Measurements from ENCODE around the gene DEFB124.
A peak's percentile ranks its signal among the peaks of the same experiment; 100 is the strongest.

The DEFB124 gene

DNA sequence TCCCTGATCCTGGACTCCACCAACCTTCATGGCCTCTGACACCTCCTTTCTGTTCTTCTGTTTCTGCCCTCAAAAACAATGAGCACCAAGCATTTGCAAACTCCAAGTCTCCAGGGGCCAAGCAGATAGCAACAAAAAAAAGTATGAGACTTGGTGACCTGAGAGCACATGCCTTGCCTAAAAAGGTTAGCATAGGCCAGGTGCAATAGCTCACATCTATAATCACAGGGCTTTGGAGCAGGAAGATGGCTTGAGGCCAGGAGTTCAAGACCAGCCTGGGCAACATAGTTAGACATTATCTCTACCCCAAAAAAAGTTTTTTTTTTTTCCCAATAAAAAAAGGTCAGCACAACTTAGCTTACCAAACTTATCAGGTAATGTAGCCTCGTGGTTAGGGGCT is 25.6 kb upstream of the DEFB124 start:
- DNase-seq (ENCODE audit: insufficient read length, low spot score) = no peak
- no peak for FAIRE-seq
- TF ChIP-seq POLR2A (IDR thresholded peaks at IDR 0.05; ENCODE audit: low read depth, low read length) = no peak

DNA sequence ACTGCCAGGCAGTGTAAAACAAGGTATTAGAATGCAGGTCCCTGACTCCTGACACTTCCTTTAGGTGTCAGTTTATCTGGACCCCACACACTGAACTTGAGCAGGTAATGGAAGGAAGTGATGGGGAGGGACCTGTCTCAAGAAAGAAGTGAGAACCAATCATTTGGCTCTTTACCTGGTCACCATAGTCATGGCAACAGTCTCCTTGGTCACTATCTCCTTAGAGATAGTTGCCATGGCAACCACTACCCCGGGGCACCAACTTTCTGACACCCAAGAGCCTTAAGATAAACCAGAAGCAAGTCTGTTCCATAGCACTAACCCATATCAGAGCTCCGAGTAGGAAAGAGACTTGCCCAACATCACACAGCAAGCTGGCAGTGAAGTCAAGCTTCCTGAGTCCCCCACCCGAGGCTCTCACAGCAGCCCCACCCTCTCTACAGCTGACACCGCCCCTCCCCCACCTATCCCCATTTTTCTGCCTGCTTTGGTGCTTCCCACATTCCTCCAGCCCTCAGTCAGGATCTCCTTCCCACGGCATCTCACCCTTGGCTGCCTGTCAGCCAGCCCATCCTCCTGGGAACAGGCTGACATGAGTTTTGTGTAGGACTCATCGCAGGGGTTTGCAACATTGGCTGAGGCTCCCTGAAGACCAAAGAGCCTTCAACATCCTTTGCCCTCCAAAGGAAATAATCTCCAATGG is 23.1 kb upstream of the DEFB124 start:
- TF ChIP-seq POLR2A (IDR thresholded peaks at IDR 0.05; ENCODE audit: low read depth, low read length) = no peak
- DNase-seq (ENCODE audit: insufficient read length, low spot score) = no peak
- FAIRE-seq = no peak

DNA sequence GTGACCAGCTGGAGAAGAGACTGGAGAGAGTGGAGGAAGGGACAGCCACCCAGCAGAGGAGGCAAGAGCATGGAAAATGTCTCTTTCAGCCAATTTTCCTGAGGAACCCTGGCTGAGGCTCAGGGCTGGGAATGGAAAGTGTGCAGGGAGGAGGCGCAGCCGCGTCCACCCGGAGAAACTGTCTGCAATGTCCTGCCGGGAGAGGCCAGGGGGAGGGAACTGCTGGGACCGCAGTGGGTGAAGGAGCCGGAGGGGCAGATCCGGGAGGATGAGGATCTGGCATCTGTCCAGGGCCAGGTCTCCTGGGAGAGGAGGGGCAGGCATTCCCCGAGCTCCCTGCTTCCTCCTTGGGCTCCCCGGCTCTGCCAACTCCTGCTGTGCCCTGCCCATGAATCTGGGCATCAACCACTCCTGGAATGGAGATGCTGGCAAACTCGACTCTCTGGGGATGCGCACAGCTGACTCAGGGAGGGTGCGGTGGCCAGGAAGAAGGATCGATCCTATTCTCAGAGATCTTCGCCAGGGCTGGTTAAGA is 21.9 kb upstream of the DEFB124 start:
- peak; percentile 56 for DNase-seq (ENCODE audit: insufficient read length, low spot score)
- FAIRE-seq = no peak

DNA sequence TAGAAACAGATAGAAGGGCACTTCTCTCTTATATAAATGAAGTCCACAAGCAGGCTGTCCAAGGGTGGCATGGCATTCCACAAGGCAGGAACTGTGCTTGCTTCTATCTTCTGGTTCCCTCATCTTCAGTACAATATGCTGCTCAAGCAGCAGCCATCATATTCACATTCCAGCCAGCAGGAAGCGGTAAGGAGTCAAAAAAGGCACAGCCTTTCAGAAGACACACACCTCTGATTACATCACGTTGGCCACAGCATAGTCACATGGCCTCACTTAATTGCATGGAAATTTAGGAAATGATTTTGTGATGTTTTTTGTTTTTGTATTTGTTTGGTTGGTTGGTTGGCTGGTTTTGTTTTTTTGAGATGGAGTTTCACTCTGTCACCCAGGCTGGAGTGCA is 19.2 kb upstream of the DEFB124 start:
- no peak for TF ChIP-seq POLR2A (IDR thresholded peaks at IDR 0.05; ENCODE audit: low read depth, low read length)
- FAIRE-seq (no peak), DNase-seq (ENCODE audit: insufficient read length, low spot score) (peak; percentile 50)

More for the DNA sequence above, 21.9 kb upstream of the DEFB124 start:
- 0 out of 2 replicates have a peak, but pooled peaks have one; percentile 5 for TF ChIP-seq POLR2A (IDR thresholded peaks at IDR 0.05; ENCODE audit: low read depth, low read length)

DNA sequence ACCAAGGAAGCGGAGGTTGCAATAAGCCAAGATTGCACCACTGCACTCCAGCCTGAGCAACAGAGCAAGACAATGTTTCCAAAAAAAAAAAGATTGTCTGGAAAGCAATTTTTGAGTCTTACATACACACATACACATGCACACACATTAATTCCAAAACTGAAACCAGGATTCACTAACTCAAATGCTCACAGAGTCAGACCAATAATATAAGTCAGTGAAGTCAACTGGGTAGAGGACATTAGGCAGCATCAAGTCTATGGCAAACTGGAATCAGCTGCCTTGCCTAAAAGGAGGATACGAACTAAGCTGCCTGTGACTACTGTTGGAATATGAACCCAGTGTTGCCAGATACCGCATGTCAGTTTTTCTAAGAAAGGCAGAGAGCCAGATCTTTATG is 15.8 kb upstream of the DEFB124 start:
- TF ChIP-seq POLR2A (IDR thresholded peaks at IDR 0.05; ENCODE audit: low read depth, low read length) = no peak
- no peak for FAIRE-seq
- DNase-seq (ENCODE audit: insufficient read length, low spot score) = no peak

DNA sequence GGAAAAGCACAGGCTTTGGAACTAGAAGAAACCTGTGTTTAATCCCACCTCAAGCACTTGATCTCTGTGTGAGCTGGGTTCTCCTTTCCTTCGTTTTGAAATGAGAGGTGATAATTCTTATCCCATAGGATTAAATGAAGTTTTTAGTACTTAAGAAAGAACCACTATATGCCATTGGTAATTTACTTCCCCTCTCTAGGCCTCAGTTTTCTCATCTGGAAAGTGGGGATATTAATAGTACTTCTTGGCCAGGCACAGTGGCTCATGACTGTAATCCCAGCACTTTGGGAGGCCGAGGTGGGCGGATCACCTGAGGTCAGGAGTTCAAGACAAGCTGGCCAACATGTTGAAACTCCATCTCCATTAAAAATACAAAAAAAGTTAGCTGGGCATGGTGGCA is 14.2 kb upstream of the DEFB124 start:
- FAIRE-seq = no peak
- DNase-seq (ENCODE audit: insufficient read length, low spot score) = no peak
- no peak for TF ChIP-seq POLR2A (IDR thresholded peaks at IDR 0.05; ENCODE audit: low read depth, low read length)

DNA sequence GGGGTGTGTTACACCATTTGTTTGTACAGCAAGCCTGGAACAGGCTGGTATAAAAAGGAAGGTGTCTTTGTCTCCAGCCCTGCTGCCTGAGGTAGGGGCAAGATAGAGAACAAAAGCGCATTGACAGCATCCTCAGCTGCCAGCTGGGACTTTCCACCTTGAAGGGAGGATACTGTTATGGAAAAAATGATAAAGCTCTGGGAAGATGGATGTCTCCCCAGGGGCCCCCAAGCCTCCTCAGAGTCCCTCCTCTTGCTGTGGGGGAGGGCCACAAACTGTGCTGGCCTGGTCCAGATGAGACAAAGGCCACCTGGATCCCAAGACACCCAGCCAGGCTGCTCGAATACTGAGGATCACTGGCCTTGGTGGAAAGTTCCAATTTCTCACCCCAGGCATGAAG is 13.2 kb upstream of the DEFB124 start:
- no peak for TF ChIP-seq POLR2A (IDR thresholded peaks at IDR 0.05; ENCODE audit: low read depth, low read length)
- DNase-seq (ENCODE audit: insufficient read length, low spot score) (no peak), FAIRE-seq (no peak)

DNA sequence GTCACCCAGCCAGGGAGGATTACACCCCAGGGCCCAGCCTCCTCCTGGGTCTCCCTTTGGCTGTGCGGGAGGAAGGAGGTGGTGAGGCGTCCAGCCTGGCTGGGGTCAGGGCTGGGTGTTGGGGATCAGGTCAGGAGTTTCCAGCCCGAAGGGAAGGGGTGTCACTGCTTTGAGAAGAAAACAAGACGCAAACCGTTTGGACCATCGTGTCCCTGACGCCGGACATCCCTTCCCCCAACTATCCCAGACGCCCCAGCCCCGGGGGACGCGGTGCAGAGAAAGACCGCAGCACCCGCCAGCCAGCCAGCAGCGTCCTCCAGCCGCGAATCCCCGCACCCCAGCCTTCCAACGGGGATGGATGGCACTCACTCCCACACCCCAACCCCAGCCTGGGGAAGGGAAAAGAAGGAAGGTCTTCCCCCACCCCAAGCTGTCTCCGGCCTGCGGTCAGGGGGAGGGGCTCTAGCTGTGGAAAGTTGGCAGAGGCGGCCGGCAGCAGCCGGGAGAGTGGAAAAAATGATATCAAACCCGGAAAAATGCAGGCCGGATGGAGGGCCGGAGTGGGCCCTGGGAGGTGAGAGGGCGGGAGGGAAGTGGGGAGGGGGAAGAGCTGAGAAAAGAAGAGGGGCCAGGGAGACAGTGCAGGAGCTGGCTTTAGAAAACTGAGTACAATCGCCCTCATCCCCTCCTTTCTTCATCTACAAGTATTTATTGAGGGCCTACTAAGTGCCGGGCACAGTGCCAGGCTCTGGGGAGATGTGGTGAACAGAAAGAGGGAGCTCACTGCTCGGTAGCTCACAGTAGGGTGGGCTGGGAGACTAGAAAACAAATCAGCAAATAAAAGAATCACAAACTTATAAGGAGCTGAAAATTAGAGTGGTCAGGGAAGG is 10.8 kb upstream of the DEFB124 start:
- no peak for TF ChIP-seq POLR2A (IDR thresholded peaks at IDR 0.05; ENCODE audit: low read depth, low read length)
- DNase-seq (ENCODE audit: insufficient read length, low spot score) = no peak
- FAIRE-seq = no peak

DNA sequence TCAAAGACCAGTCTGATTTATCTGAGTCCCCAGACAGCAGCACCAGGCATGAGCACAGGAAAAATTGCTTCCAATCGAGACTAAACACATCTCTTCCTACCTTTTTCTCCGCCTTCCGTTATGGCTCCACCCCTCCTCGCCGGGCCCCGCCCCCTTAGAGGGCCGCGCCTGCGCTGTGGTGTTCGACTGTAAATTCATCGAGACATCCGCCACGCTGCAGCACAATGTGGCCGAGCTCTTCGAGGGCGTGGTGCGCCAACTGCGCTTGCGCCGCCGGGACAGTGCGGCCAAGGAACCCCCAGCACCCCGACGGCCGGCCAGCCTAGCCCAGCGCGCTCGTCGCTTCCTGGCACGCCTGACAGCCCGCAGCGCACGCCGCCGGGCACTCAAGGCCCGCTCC is 9.1 kb upstream of the DEFB124 start:
- no peak for DNase-seq (ENCODE audit: insufficient read length, low spot score)
- no peak for TF ChIP-seq POLR2A (IDR thresholded peaks at IDR 0.05; ENCODE audit: low read depth, low read length)

DNA sequence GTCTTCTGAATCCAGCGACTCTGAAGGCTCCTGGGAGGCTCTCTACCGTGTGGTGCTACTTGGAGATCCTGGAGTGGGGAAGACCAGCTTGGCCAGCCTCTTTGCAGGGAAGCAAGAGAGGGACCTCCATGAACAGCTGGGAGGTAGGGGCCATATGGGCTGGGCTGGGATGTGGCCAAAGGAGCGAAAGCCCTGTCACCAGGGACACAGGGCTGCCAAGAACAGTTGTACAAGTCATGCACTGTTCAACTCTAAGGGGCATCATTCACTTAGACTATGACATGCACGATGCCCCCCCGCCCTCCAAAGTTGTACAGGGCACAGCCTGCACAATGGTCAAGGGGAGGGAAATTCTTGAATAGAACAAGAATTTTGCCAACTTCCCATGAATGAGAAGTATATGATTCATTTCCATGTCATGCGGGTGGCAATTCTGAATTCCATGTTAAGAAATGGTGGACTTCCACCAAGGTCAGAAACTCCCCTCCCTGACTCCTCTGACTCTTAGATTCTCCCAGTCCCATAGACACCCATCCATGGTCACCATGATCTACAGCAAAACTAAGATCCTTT is 1.8 kb upstream of the DEFB124 start:
- no peak for FAIRE-seq
- TF ChIP-seq POLR2A (IDR thresholded peaks at IDR 0.05; ENCODE audit: low read depth, low read length) = no peak
- peak; percentile 40 for DNase-seq (ENCODE audit: insufficient read length, low spot score)

More for the DNA sequence above, 9.1 kb upstream of the DEFB124 start:
- FAIRE-seq = no peak

DNA sequence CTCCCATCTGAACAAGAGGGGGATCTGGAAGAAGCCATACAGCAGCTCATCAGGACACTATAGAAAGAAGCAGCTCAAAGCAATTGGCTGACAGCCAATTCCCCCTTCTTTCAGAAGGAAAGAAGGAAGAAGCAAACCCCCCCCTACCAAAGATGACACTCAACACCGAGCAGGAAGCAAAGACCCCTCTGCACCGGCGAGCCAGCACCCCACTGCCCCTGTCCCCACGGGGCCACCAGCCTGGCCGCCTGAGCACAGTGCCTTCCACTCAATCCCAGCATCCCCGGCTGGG is 1.3 kb upstream of the DEFB124 start:
- TF ChIP-seq POLR2A (IDR thresholded peaks at IDR 0.05; ENCODE audit: low read depth, low read length) = no peak
- FAIRE-seq = no peak

DNA sequence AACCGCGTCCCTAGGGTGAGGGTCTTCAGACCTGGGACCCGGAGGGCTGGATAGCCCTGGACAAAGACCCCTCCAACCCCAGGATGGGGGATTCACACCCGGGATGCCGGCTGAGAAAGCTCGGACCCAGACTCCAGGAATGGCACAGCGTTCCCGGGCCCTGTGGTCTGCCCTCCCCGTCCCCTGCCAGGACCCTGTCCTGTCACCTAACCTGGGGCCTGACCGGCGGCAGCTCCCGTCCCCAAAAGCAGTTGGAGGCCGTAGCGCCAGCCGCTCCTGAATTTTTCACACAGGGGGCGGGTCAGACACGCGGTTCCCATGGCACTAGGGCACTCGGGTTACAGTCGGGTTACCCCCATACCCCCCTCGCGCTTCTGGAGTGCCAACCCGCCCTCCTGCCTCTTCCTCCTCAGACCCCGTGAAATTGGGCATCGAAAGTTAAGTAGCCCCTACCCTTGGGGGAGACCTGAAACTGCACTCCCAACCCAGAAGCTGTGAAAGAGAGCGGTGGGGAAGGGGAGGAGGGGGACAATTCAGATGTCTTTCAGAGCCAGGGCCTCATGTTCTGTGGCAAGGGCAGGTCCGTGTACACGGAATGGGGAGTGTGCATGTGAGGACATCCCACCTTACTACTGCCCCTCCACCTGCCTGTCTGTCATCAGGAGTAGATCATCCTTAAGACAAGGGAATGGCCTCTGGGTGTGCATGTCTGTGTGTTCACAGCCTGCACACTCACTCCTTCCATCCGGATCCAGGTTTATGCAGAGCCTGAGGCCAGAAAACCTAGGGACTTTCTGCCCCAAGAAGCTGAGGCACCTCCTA is 756 bp upstream of the DEFB124 start:
- no peak for FAIRE-seq
- DNase-seq (ENCODE audit: insufficient read length, low spot score) = no peak
- no peak for TF ChIP-seq POLR2A (IDR thresholded peaks at IDR 0.05; ENCODE audit: low read depth, low read length)

More for the DNA sequence above, 1.3 kb upstream of the DEFB124 start:
- DNase-seq (ENCODE audit: insufficient read length, low spot score) = no peak

DNA sequence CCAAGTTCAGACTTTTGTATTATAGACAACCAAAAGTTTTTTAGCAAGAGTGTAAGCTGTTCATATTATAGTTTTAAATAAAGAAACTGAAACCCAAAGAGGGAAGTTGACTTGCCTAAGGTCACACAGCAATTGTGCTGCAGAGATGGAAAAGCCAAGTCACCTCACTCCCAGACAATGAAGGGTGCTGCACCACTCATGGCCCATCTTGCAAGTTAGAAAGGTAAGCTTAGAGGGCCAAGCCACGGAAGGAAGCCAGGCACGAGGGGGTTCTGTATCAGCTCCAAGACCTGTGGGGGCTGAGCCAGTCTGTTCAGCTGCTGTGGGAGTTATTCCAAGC is 860 bp downstream of the DEFB124 start:
- TF ChIP-seq POLR2A (IDR thresholded peaks at IDR 0.05; ENCODE audit: low read depth, low read length) = no peak
- FAIRE-seq (no peak), DNase-seq (ENCODE audit: insufficient read length, low spot score) (no peak)
